Type B pancreatic cell (in vitro differentiated cells): ENCODE data around the gene HINFP. TPM values are rescaled to one million over a fixed set of nuclear protein-coding genes. Genes with fewer than 3 reads are reported as not detected.

Experiments
- total RNA-seq: library from RNA; stranded (reverse); gene quantifications from 2 replicates; pipeline ENCODE4 v1.2.1, GENCODE V29; 2021; ENCODE audit warnings: low replicate concordance

The HINFP gene
- total RNA-seq, 1 donor from 2014 or later, result 33.0 TPM

Other genes starting within 250 kb of the HINFP start
- not detected in 2 replicates for gene CXCR5, start 237.7 kb upstream of the HINFP start, total RNA-seq
- 44.4 and 77.2 TPM in 2 replicates for gene BCL9L, start 195.7 kb upstream of the HINFP start, total RNA-seq
- gene UPK2, start 165.3 kb upstream of the HINFP start, total RNA-seq, result 26.8 and 30.1 TPM in 2 replicates
- not detected in 2 replicates for gene FOXR1, start 149.8 kb upstream of the HINFP start, total RNA-seq
- gene CENATAC, start 123.4 kb upstream of the HINFP start, total RNA-seq, result 33.6 and 36.4 TPM in 2 replicates
- gene RPS25, start 103.2 kb upstream of the HINFP start, total RNA-seq, result 1,257 and 1,262 TPM in 2 replicates
- 60.7 and 73.1 TPM in 2 replicates for gene TRAPPC4, start 102.8 kb upstream of the HINFP start, total RNA-seq
- 40.5 and 41.4 TPM in 2 replicates for gene SLC37A4, start 90.7 kb upstream of the HINFP start, total RNA-seq
- 138 and 185 TPM in 2 replicates for gene HYOU1, start 64.4 kb upstream of the HINFP start, total RNA-seq
- gene VPS11, start 53.8 kb upstream of the HINFP start, total RNA-seq, result 34.8 and 35.8 TPM in 2 replicates
- gene HMBS, start 36.7 kb upstream of the HINFP start, total RNA-seq, result 25.3 and 38.2 TPM in 2 replicates
- gene DPAGT1, start 19.7 kb upstream of the HINFP start, total RNA-seq, result 46.4 and 62.1 TPM in 2 replicates
- gene C2CD2L, start 14.2 kb upstream of the HINFP start, total RNA-seq, result 10.7 and 13.5 TPM in 2 replicates
- 1.3 TPM in 1 of 2 replicates, not detected in the other for gene ABCG4, start 27.5 kb downstream of the HINFP start, total RNA-seq
- 8.7 and 11.5 TPM in 2 replicates for gene NLRX1, start 47.1 kb downstream of the HINFP start, total RNA-seq
- 2.3 and 7.0 TPM in 2 replicates for gene NHERF4, start 63.9 kb downstream of the HINFP start, total RNA-seq
- gene CBL, start 84.8 kb downstream of the HINFP start, total RNA-seq, result 14.4 and 21.1 TPM in 2 replicates
- gene MCAM, start 195.6 kb downstream of the HINFP start, total RNA-seq, result 3.0 and 10.3 TPM in 2 replicates
- 40.3 and 45.6 TPM in 2 replicates for gene RNF26, start 212.9 kb downstream of the HINFP start, total RNA-seq
- gene C1QTNF5, start 219.3 kb downstream of the HINFP start, total RNA-seq, result 2.0 and 4.0 TPM in 2 replicates
- gene MFRP, start 225.1 kb downstream of the HINFP start, total RNA-seq, result not detected in 2 replicates